GM18508 (cell line): ENCODE data around the gene SLC46A1.

Experiments used
- ATAC-seq: cut with Tn5 transposase; IDR thresholded peaks from one replicate; pipeline ENCODE4 v1.9.1; 2021; ENCODE audit warnings: moderate number of reproducible peaks; ENCODE audit not compliant: insufficient read depth, unreplicated experiment

SLC46A1 gene

GRCh38 chr17:28404812-28405570 lies 1.0 kb downstream of the SLC46A1 start:
- no peak for ATAC-seq

- no peak for ATAC-seq
Measured at GRCh38 chr17:28404461-28404811, 1.6 kb downstream of the SLC46A1 start.

DNA sequence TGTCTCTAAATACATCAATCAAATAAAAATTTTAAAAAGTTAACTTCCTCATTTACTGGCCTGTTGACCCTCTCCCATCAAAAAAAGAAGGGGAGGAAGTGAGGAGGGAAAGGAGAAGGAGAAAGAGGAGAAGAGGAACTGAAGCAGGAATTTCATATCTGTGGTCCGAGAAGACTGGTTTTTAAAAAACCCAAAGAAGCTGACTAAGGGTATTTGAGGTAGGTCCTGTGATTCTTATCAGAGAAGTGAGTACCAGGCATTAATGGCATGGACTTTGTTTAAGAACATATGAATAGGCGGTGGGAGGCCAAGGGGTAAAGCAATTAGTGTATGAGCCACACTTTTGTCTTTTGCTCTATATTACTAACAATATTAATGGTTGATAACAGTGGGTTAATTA lies 2.0 kb downstream of the SLC46A1 start:
- ATAC-seq, result no peak

GRCh38 chr17:28402844-28403243 lies 3.2 kb downstream of the SLC46A1 start:
- no peak for ATAC-seq

- ATAC-seq, result no peak
Measured at GRCh38 chr17:28402224-28402630, 3.8 kb downstream of the SLC46A1 start.

DNA sequence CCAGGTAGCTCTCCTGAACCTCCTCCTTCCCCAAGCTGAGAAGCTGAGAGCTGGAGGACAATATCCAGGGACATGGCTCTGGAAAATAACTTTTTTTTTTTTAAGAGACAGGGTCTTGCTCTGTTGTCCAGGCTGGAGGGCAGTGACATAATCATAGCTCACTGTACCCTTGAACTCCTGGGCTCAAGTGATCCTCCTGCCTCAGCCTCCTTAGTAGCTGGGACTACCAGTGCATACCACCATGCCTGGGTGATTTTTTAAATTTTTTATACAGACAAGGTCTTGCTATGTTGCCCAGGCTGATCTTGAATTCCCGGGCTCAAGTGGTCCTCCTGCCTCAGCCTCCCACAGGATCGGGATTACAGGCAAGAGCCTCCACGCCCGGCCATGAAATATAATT lies 6.2 kb downstream of the SLC46A1 start:
- ATAC-seq, result no peak

- ATAC-seq, result no peak
Measured at GRCh38 chr17:28398280-28398981, 7.6 kb downstream of the SLC46A1 start.

DNA sequence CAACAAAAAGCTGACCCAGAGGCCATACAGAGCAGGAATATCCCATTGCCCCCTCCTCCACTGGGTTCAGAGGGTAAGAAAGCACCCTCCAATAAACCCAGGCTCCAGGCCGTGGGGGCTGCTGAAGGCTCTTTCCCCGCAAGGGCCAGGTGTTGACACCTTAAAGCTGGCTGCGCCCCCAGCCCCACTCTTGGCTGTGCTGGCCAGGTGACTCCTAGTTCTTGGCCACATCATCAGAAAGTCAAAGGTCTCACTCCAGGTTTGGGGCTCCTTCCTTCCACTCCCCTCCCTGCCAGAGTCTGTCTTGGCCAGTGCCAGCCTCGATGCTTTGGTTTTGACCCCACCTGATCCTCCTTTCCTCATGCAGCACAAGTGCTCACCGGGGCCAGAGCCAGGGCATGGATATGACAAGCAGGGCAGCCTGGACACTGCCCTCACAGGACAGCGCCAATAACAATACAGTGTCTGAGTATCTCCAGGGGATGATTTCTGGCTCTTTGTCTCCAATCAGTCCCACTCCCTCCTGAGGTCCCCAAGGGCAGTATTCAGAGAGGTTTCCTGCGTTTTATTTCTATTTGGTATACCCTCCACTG lies 8.2 kb downstream of the SLC46A1 start:
- ATAC-seq, result no peak

- ATAC-seq, result no peak
Measured at GRCh38 chr17:28397275-28397674, 8.7 kb downstream of the SLC46A1 start.

GRCh38 chr17:28396635-28397239 lies 9.3 kb downstream of the SLC46A1 start:
- no peak for ATAC-seq

DNA sequence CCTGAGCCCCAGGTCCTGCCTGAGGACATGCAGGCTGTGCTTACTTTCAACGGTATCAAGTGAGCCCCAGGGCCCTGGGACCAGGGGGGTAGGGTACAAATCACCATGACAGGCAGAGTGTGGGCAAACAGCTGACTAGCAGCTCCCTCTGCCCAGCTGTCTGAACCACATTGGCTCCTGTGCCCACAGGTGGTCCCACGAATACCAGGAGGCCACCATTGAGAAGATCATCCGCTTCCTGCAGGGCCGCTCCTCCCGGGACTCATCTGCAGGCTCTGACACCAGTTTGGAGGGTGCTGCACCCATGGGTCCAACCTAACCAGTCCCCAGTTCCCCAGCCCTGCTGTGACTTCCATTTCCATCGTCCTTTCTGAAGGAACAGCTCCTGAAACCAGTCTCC lies 10.0 kb downstream of the SLC46A1 start:
- ATAC-seq, result no peak

DNA sequence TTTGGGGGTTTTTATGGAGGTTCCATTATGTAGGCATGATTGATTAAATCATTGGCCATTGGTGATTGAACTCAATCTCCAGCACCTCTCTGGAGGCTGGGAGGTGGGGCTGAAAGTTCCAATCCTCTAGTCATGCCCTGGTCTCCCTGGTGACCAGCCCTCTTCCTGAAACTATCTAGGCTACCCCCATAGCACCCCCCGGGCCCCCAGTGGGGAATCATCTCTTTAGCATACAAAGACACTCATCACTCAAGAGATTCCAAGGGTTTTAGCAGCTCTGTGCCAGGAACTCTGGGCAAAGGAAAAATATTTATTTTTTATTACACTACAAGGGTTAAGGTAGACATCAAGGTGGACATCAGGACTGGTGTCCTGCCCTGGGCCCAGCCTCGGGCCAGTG lies 10.6 kb downstream of the SLC46A1 start:
- no peak for ATAC-seq

- ATAC-seq, result no peak
Measured at GRCh38 chr17:28394337-28395116, 11.5 kb downstream of the SLC46A1 start.

- ATAC-seq, result no peak
Measured at GRCh38 chr17:28392491-28392890, 13.5 kb downstream of the SLC46A1 start.

DNA sequence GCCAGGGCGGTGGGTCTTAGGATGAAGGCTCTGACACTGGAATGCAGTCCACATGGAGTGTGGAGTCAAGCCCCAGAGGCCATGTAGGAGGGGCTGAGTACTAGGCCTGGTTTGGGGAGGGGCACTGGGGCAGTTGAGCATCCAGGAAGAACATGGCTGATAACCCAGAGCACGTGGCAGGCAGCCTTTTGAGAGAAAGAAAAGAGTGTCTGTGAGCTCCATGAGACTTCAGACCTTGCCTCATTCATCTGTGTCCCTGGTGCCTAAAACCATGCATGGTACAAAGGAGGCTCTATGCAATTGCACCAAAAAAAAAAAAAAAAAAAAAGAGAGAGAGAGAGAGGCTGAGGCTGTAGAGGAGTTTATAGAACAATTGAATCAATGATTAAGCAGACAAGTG lies 14.6 kb downstream of the SLC46A1 start:
- no peak for ATAC-seq

DNA sequence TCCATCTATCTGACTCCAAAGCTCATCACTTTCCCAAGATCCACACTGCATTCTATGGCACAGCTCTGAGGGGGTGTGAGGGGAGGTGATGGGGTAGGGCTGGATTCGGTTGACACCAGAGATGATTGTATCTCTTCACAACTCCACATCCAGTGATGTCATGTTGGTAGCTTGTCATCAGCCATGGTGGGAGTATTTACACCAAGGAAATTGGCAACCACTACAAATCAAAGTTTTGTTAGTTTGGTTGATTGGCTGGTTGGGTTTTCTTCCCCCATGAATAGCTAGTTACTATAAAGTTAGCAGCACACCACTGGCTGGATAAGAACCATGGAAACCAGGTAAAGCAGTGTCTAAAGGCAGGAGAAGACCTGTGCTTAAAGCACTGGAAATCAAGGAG lies 15.0 kb downstream of the SLC46A1 start:
- no peak for ATAC-seq

- no peak for ATAC-seq
Measured at GRCh38 chr17:28390563-28390962, 15.4 kb downstream of the SLC46A1 start.

DNA sequence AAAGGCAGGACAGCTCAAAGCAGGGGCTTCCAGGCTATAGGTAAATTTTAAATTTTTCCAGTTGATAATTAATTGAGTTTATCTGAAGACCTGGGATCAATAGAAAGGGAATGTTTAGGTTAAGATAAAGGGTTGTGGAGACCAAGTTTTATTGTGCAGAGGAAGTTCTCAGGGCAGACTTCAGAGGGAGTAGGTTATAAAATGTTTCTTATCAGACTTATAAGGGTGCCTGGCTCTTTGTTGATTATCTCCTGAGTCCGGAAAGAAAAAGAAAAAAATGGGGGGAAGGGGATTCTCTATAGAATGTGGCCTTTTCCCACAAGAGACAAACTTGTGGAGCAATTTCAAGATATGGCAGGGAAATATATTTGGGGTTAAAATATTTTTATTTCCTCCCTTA lies 15.9 kb downstream of the SLC46A1 start:
- ATAC-seq, result no peak

DNA sequence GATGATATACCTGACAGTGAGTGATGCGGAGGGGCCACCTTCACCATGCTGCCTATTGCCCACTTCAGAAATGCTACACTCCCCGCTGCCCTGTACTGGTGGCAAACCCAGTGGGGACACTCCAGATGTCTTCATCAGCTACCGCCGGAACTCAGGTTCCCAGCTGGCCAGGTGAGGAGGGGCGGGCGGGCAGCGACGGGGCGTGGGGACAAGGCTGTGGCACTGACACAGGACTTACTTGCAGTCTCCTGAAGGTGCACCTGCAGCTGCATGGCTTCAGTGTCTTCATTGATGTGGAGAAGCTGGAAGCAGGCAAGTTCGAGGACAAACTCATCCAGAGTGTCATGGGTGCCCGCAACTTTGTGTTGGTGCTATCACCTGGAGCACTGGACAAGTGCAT lies 17.9 kb downstream of the SLC46A1 start:
- no peak for ATAC-seq

GRCh38 chr17:28386391-28386790 lies 19.6 kb downstream of the SLC46A1 start:
- no peak for ATAC-seq

- no peak for ATAC-seq
Measured at GRCh38 chr17:28385406-28385805, 20.6 kb downstream of the SLC46A1 start.
